IPS-20b (cell line): Measurements from ENCODE around the gene SRGAP3.
A peak's percentile ranks its signal among the peaks of the same experiment; 100 is the strongest.

Source experiments
- H3K27ac ChIP-seq: one replicate; pipeline ENCODE4 v1.5.1; 2013; ENCODE audit warnings: low read length
- H3K27me3 ChIP-seq: 2 replicates; pipeline ENCODE4 v1.6.1; 2013; ENCODE audit warnings: mild to moderate bottlenecking, low read length, inconsistent platforms; ENCODE audit not compliant: insufficient read depth
- H3K36me3 ChIP-seq: 2 replicates; pipeline ENCODE4 v1.6.1; 2013; ENCODE audit warnings: low read depth, mild to moderate bottlenecking, inconsistent platforms, low read length, moderate library complexity; ENCODE audit not compliant: insufficient read depth
- H3K4me1 ChIP-seq: 2 replicates; pipeline ENCODE4 v1.6.1; 2013; ENCODE audit warnings: mild to moderate bottlenecking, control low read depth, inconsistent platforms, low read length, moderate library complexity; ENCODE audit not compliant: insufficient read depth
- H3K4me3 ChIP-seq: 2 replicates; pipeline ENCODE4 v1.5.1; 2013; ENCODE audit warnings: mild to moderate bottlenecking, low read length, inconsistent platforms
- H3K9ac ChIP-seq: 2 replicates; pipeline ENCODE4 v1.6.1; 2013; ENCODE audit warnings: low read depth, mild to moderate bottlenecking, inconsistent platforms, low read length, moderate library complexity
- H3K9me3 ChIP-seq: 2 replicates; pipeline ENCODE4 v1.6.1; 2013; ENCODE audit warnings: mild to moderate bottlenecking, low read depth, low read length, inconsistent platforms; ENCODE audit not compliant: insufficient read depth

The SRGAP3 gene

GRCh38 chr3:9151240-9151639 is 98.2 kb downstream of the SRGAP3 start:
- Histone ChIP-seq H3K27ac (no peak overlapping the region), H3K4me3 (no peak overlapping the region), H3K9me3 (no peaks in the 10 kb centered on the region; the same call in 1 of the 2 replicates), H3K36me3 (no peaks in the 10 kb centered on the region), H3K9ac (no peak overlapping the region), H3K4me1 (no peaks in the 10 kb centered on the region; the same call in 1 of the 2 replicates), H3K27me3 (no peaks in the 10 kb centered on the region)

DNA sequence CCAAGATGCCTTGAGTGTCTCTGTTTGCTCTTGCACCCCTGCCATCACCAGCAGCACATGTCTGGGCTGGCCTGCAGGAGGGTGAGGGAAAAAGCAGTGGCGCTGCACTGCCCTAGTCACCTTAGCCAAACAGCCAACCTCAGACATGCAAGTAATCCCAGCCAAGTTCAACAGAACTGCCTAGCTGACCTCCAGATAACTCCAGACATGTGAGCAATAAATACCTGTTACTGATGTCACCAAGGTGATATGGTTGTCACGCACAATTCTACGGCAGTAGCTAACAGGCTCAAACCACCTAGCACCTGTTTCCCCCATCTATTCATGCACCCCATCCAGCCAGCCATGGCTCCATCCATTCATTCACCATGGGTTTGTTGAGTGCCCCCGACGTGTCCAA is 99.9 kb downstream of the SRGAP3 start:
- H3K27ac ChIP-seq: no peak overlapping the region
- H3K36me3 ChIP-seq: no peaks in the 10 kb centered on the region
- H3K27me3 ChIP-seq: no peaks in the 10 kb centered on the region
- H3K9ac ChIP-seq: no peak overlapping the region
- no peaks in the 10 kb centered on the region; the same call in 1 of the 2 replicates for H3K4me1 ChIP-seq
- peaks cover 2% of the 10 kb centered on the region for H3K9me3 ChIP-seq
- H3K4me3 ChIP-seq: no peak overlapping the region

GRCh38 chr3:9147896-9148266 is 101.6 kb downstream of the SRGAP3 start:
- Histone ChIP-seq H3K27me3 (no peaks in the 10 kb centered on the region), H3K27ac (no peak overlapping the region), H3K36me3 (no peaks in the 10 kb centered on the region), H3K4me1 (no peaks in the 10 kb centered on the region), H3K9me3 (peaks cover 3% of the 10 kb centered on the region), H3K9ac (no peak overlapping the region), H3K4me3 (no peak overlapping the region)

DNA sequence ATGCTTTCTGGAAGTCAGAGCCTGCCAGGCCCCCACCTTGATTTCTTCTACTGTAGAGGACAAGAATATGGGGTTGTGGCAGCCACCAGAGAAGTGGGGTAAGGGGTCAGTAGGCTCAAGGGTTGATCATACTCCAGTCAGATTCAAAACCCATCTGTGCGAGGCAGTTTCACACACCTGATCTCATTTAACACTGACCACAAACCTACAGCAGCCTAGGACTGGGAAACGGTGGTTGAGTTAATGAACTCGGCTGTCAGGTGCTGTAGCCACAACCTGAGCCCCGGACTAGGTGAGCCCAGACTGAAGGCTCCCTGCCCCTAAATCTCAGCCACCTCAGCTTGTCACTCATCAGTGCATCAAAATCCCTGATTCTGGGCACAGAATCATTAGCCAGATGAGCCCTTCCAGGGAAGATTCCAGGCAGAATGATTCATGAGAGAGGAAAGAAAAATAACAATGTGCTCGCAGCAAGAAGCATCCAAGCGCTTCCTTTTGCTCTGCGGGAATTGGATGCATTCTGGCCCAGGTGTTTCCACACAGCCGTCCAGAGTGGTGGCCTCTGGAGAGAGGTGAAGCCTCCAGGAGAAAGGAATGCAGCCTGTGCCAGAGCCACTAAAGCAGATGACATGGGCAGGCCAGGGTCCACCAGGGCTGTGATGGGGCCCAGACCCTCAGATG is 102.1 kb downstream of the SRGAP3 start:
- Histone ChIP-seq H3K4me1 (no peaks in the 10 kb centered on the region), H3K27ac (no peak overlapping the region), H3K9ac (no peak overlapping the region), H3K4me3 (no peak overlapping the region), H3K36me3 (no peaks in the 10 kb centered on the region), H3K9me3 (peaks cover 3% of the 10 kb centered on the region), H3K27me3 (no peaks in the 10 kb centered on the region)

GRCh38 chr3:9146367-9147071 is 102.9 kb downstream of the SRGAP3 start:
- no peak overlapping the region for H3K4me3 ChIP-seq
- H3K9me3 ChIP-seq: peaks cover 3% of the 10 kb centered on the region
- no peaks in the 10 kb centered on the region for H3K36me3 ChIP-seq
- no peaks in the 10 kb centered on the region for H3K27me3 ChIP-seq
- no peaks in the 10 kb centered on the region for H3K4me1 ChIP-seq
- H3K9ac ChIP-seq: no peak overlapping the region
- H3K27ac ChIP-seq: no peak overlapping the region

- H3K9ac ChIP-seq: no peak overlapping the region
- H3K27ac ChIP-seq: no peak overlapping the region
- H3K36me3 ChIP-seq: no peaks in the 10 kb centered on the region
- peaks cover 3% of the 10 kb centered on the region for H3K9me3 ChIP-seq
- H3K4me1 ChIP-seq: no peaks in the 10 kb centered on the region
- H3K4me3 ChIP-seq: no peak overlapping the region
- H3K27me3 ChIP-seq: no peaks in the 10 kb centered on the region
Observed at GRCh38 chr3:9143184-9143583, 106.3 kb downstream of the SRGAP3 start.

- Histone ChIP-seq H3K27me3 (peaks cover 5% of the 10 kb centered on the region), H3K27ac (no peak overlapping the region), H3K36me3 (no peaks in the 10 kb centered on the region), H3K4me3 (no peak overlapping the region), H3K9me3 (peaks cover 3% of the 10 kb centered on the region), H3K4me1 (peaks cover 4% of the 10 kb centered on the region; the same call in 1 of the 2 replicates), H3K9ac (no peak overlapping the region)
Observed at GRCh38 chr3:9142362-9142761, 107.1 kb downstream of the SRGAP3 start.

DNA sequence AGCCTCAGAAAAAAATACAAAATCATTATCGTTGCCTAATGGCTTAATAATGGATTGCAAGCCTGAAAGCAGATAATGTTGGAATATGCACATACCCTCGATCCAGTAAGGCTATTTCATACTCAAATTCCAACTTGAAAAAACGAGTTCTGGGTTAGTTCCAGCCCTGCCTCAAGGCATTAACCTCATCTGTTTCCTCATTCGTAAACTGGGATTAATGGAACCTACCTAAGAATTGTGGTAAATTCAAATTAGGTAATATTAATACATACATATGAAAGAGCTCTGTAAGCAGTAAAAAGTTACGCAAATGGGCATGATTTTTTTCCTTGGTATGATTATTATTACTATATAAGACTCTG is 107.5 kb downstream of the SRGAP3 start:
- Histone ChIP-seq H3K9me3 (peaks cover 3% of the 10 kb centered on the region), H3K4me3 (no peak overlapping the region), H3K27me3 (peaks cover 10% of the 10 kb centered on the region), H3K4me1 (peaks cover 4% of the 10 kb centered on the region; the same call in 1 of the 2 replicates), H3K9ac (no peak overlapping the region), H3K36me3 (no peaks in the 10 kb centered on the region), H3K27ac (no peak overlapping the region)

DNA sequence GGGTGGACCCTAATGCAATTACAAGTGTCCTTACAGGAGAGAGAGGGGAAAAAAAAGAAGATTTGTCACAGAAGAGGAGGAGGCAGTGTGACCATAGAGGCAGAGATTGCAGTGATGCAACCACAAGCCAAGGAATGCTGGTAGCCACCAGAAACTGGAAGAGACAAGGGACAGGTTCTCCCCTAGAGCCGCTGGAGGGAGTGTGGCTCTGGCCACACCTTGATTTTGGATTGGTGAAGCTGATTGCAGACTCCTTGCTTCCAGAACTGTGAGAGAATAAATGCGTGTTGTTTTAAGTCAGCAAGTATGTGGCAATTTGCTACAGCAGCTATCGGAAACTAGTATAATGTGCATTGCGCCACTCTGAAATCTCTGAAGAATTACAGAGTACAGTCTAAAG is 110.1 kb downstream of the SRGAP3 start:
- Histone ChIP-seq H3K4me1 (peaks cover 9% of the 10 kb centered on the region; the same call in 1 of the 2 replicates), H3K4me3 (no peak overlapping the region), H3K9me3 (no peaks in the 10 kb centered on the region; the same call in 1 of the 2 replicates), H3K27ac (no peak overlapping the region), H3K9ac (no peak overlapping the region), H3K27me3 (peaks cover 29% of the 10 kb centered on the region), H3K36me3 (no peaks in the 10 kb centered on the region)

DNA sequence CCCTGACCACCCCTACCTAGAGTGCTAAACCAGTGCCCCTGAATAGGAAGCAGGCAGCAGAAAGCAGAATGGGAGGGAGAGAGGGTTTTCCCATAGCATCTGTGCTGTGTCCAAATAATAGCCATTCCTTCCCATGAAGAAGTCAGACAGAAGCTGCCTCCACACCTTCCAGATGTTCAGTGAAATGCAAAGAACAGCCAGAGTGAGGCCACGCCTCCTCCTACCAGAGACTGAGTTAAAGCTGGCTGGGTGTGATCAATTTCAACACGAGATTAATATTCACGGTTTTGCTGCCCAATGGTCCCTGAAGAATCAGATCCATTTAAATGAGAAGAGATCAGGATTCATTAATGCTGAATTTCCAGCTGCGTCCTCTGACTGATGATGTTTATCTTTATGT is 111.8 kb downstream of the SRGAP3 start:
- H3K36me3 ChIP-seq: no peaks in the 10 kb centered on the region
- peaks cover 29% of the 10 kb centered on the region for H3K27me3 ChIP-seq
- peaks cover 9% of the 10 kb centered on the region; the same call in 1 of the 2 replicates for H3K4me1 ChIP-seq
- no peak overlapping the region for H3K9ac ChIP-seq
- H3K4me3 ChIP-seq: no peak overlapping the region
- H3K27ac ChIP-seq: no peak overlapping the region
- H3K9me3 ChIP-seq: no peaks in the 10 kb centered on the region; the same call in 1 of the 2 replicates

DNA sequence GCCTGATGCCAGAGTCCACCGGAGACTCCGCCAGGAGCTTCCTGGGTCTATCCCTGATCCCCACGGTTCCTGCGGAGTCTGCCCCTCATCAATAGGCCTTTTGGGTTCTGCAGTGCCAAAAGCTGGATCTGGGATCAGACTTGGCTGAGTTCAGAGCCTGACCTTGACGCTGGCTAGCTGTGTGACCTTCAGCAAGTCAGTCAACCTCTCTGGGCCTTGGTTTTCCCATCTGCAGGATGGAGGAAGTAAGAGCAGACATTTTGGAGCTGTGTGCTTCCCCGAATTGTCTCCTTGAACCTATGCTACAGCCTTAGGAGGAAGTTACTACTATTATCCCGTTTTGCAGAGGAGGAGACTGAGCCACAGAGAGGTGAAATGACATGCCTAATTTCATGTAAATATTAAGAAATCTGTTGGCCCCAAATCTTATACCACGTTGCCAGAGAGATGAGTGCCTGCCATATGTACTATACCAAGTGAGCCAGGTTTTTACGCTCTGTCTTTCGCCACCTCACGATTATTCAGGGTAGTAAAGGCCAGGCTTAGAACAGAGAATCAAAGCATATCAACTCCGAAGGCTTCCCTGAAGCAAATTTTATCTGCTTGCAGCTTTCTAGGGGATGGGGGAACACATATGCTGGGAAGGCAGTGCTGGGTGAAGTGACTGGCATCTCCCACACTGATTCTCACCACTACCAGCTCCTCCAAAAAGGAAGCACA is 112.5 kb downstream of the SRGAP3 start:
- Histone ChIP-seq H3K9ac (no peak overlapping the region; the same call in 1 of the 2 replicates), H3K36me3 (no peaks in the 10 kb centered on the region), H3K4me3 (peak overlapping the region; percentile 37; the same call in 1 of the 2 replicates), H3K9me3 (no peaks in the 10 kb centered on the region; the same call in 1 of the 2 replicates), H3K27me3 (peaks cover 29% of the 10 kb centered on the region), H3K4me1 (peaks cover 9% of the 10 kb centered on the region; the same call in 1 of the 2 replicates), H3K27ac (no peak overlapping the region)
